ENCODE results near the gene SLC10A4.
"Not testable (repeated sequence)": the region's sequence is repeated elsewhere in the genome, so short reads cannot be mapped to it uniquely, and the experiment has no call there.

The SLC10A4 gene, protein sequence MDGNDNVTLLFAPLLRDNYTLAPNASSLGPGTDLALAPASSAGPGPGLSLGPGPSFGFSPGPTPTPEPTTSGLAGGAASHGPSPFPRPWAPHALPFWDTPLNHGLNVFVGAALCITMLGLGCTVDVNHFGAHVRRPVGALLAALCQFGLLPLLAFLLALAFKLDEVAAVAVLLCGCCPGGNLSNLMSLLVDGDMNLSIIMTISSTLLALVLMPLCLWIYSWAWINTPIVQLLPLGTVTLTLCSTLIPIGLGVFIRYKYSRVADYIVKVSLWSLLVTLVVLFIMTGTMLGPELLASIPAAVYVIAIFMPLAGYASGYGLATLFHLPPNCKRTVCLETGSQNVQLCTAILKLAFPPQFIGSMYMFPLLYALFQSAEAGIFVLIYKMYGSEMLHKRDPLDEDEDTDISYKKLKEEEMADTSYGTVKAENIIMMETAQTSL

DNA sequence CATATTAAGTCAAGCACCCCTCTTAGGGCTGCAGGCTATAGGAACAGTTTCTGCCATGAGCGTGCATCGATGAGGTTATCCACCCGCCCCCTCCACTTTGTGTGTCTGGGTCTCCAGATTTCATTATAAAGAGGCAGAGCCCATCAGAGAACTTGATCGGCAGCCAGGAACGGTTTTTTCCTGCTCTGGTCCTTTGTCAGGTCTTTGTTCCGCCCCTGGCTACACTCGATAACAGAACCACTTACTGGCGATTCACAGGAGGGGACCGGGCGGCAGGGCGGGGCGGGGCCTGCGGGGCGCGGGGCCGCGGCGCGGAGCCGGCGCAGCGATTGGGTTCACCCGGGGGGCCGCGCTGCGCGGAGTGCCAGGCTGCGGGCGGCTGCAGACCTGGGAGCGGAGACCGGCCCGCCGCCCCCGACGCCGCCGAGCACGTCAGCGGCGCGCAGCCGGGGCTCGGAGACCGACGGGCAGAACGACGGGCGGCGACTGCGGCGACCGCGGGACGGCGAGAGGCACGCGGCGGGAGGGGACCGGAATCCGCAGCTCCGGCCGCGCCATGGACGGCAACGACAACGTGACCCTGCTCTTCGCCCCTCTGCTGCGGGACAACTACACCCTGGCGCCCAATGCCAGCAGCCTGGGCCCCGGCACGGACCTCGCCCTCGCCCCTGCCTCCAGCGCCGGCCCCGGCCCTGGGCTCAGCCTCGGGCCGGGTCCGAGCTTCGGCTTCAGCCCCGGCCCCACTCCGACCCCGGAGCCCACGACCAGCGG is at the start of gene SLC10A4:
SLC10A4 (plus strand) TSS at position 338 of the 771 bp plus-strand sequence; CDS start at position 557, 219 bp downstream.
- DNase-seq (ENCODE audit: low spot score): no peak

DNA sequence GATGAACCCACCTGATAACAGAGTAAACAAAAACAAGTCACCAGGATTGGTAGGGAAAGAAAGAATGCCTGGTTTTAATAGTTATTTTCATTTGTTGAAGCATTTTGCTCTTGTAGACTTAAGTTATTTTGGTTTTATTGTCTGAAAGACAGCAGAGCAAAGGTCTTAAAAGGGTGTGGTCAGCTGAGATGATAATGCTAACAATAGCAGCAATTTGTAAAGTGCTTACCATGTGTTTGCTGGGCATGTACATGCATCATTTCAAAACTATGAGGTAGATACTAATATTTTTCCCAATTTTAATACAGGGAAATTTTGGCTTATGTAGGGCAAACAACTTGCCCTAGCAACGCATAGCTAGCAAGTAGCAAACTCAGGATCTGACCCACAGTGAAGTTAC is 46.8 kb upstream of the SLC10A4 start:
- no peak for DNase-seq (ENCODE audit: low spot score)

DNA sequence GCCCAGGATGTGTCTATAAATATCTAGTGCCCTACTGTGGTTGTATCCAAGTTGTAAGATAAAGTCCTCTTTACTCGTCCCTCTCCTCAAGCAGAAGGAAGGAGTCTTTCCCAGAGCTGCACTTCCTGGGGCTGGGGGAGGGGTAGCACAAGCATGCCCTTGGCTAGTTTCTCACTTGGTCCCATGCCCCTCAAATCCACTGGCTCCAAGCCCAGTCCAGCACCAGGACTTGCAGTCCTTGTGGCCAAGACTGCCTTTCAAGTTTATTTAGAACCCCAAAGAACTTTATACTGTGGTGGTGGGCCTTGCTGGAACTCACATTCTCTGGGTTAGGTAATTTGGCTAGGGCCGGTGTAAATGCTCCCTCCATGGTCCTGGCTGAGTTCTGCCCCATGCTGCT is 43.2 kb upstream of the SLC10A4 start:
- no peak for DNase-seq (ENCODE audit: low spot score)

DNA sequence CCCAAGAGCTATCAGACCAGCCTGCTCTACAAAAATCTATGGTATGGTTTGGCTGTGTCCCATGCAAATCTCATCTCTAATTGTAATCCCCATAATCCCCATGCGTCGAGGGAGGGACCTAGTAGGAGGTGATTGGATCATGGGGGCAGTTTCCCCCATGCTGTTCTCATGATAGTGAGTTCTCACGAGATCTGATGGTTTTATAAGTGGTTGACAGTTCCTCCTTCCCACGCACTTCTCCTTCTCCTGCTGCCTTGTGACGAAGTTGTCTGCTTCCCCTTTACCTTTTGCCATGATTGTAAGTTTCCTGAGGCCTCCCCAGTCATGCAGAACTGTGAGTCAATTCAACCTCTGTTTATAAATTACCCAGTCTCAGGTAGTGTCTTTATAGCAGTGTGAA is 42.2 kb upstream of the SLC10A4 start:
- DNase-seq (ENCODE audit: low spot score): not testable (repeated sequence)

DNA sequence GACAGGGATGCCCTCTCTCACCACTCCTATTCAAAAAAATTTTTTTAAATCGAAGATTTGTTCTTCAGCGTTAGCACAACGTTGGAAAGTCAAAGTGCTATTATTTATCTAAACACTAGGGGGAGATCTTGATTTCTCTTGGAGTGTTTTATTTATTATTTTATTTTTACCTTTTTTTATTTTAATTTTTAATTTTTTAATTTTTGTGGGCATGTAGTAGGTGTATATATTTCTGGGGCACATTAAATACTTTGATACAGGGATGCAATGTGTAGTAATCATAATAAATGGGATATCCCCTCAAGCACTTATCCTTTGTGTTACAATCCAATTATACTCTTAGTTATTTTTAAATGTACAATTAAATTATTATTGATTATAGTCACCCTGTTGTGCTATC is 37.4 kb upstream of the SLC10A4 start:
- peak; percentile 34 for DNase-seq (ENCODE audit: low spot score)

DNA sequence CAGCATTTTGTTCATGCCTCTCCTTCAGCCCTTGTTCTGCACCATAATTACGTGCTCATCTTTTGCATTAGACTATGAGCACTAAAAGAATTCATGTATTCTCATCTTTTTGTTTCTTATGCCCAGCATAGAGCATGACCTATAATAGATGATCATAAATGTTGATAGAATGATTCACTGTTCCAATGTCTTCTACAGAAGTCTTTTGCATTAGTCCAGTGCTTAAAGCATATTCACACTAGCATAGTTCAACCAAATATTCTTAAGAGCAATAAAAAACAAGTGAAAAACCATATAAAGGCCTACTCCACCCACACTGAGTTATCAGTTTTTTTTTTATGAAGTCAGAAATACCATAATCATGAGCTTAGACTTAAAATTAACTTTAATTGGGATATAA is 36.5 kb upstream of the SLC10A4 start:
- DNase-seq (ENCODE audit: low spot score): no peak

DNA sequence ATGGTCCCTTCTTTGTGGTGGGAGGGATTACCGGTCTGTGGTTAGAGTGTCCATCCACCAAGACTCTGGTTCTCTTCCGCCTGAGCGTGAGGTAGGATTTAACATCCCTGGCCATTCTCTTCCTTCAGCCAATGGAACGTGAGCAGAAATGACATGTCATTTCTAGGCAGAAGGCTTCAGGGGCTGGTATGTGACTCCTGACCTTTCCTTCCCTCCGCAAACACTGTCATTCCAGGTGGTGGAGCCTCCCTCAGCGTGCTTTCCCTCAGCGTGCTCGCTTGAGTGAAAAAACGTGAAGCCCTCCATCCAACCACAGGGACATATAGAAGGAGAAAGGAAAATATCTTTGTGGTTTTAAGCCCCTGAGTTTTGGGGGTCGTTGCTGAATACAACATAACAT is 34.0 kb upstream of the SLC10A4 start:
- no peak for DNase-seq (ENCODE audit: low spot score)

DNA sequence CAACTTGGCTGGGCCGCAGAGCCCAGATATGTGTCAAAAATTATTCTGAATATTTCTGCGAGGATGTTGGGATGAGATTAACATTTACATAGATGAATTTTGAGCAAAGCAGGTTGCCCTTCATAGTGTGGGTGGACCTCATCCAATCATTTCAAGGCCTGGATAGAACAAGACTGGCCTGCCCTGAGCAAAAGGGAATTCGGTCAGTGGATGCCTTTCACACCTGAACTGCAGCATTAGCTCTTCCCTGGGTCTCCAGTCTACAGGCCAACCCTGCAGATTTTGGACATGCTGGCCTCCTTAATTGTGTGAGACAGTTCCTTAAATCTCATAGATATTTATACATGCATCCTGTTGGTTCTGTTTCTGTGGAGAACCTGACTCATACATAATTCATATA is 32.4 kb upstream of the SLC10A4 start:
- no peak for DNase-seq (ENCODE audit: low spot score)

DNA sequence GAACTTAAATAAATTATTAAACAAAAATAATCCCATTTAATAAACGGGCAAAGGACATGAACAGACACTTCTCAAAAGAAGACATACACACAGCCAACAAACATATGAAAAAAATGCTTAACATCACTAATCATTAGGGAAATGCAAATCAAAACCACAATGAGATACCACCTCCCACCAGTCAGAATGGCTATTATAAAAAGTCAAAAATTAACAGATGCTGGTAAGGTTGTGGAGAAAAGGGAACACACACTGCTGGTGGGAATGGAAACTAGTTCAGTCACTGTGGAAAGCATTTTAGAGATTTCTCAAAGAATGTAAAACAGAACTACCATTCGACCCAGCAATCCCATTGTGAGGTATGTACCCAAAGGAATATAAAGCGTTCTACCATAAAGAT is 31.5 kb upstream of the SLC10A4 start:
- not testable (repeated sequence) for DNase-seq (ENCODE audit: low spot score)

DNA sequence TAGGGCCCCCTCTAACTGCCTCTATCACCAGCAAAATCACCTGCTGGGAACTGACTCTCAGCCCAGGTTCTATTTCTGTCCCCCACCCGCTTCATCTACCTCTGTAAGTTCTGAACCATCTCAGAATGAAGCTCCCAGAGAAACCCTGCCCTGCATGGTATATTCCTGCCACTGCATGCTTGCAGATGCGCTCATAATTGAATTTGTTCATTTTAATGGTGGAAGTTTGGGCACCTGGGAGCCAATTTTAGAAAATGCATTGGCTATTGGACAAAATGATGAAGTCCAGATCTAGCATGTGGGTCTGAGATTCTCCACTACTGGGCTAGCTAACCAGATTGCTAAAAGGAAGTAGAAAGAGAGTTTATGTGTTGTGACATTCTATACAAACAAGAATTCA is 28.6 kb upstream of the SLC10A4 start:
- no peak for DNase-seq (ENCODE audit: low spot score)

DNA sequence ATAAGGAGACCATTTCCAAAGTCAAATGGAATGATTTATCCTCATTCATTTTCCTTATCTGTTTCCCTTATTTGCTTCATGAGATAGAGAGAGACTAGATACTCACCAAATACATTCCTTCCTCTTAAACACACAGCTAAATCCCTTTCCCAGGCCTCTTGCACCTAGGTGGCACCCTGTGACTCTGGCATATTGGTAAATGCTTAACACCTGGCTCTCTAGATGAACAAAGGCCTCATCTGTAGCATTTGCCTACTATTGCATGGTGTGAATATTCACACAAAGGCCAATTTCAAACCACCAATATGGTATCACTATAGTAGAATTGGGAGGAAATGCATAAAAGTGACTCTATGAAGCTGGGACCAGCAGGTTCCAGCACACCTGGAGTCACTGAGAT is 22.1 kb upstream of the SLC10A4 start:
- DNase-seq (ENCODE audit: low spot score): no peak

DNA sequence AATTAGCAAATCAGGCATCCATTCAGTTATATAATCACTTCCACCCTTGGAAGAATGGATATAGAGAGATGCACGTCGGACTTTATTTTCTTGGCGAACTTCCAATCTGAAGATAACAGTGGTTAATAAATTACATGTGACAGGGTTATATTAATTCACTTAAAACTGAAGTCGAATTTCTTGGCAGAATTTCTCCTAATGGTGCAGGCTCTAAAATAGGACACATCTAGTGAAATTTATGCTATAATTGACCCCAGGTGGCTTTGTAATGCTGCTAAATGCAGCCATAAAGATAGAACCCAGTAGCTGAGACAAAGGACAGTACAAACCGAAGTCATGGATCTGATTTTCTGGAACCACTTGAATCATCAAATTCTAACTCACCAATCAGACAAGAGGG is 20.8 kb upstream of the SLC10A4 start:
- no peak for DNase-seq (ENCODE audit: low spot score)

DNA sequence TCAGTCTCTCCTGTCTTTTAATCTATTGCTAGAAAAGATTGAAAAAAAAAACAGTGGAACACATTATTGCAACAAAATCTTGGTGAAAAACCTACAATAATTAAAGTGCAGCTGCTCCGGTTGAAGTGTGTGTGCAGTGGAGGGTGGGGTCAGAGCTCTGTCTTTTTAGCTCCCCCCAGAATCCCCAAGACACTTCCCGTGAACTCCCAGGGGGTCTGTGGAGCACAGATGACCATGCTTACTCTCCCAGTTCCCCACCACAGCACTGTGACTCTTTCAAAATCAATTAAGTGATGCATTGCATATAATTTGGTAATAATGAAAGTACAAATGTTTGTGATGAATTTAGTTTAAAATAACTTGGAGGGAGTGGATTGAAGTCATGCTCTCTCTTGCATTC is 15.7 kb upstream of the SLC10A4 start:
- no peak for DNase-seq (ENCODE audit: low spot score)

DNA sequence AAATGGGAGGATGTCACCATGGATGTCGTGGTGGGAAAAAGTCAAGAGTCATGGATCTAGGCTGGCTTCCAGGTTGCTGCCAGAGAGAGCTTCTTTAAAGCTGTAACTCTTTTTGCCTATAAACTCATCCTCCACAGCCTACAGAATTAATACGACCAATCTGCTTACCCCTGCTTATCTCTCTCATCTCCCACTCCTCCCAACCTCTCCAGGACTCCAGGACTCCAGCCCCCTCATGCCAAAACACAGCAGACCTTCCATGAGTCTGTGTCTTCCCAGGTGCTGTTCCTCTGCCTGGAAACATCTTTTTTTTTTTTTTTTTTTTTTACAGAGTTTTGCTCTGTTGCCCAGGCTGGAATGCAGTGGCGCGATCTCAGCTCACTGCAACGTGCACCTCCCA is 15.3 kb upstream of the SLC10A4 start:
- no peak for DNase-seq (ENCODE audit: low spot score)

DNA sequence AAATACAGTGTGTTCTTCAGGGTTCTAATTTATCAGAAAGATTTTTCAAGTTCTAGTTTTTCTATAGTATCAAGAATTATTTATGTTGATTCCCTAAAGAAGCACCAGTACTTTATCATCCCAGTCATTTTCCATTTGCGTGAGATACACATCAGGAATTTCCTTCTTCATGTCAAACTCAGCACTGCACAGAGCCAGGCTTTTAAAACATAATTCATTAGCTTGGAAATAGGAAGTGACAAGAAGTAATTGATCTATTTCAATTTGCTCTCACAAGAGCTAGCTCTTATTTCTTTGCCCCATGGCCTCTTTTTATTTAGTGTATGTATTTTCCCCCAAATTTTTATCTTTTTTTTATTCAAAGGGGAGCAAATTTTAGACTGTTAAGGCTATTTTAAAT is 13.0 kb upstream of the SLC10A4 start:
- no peak for DNase-seq (ENCODE audit: low spot score)

DNA sequence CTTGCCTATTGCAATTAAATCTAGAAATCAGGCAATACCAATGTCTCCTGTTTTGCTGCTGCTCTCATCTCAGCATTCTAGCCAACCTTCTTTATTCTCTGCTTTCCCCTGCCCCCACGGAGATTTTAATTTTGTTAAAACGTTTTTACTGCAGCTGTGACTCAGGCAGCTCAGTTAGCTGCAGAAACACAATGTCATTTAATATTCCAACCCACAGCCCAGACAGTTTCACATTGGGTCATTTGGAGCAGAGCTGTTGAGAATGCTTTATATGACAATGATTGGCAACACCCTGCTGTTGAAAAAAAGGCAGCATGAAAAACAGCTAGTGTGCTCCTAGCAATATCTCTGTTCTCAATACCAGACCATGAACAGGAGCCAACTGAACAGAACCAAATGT is 12.6 kb upstream of the SLC10A4 start:
- no peak for DNase-seq (ENCODE audit: low spot score)

DNA sequence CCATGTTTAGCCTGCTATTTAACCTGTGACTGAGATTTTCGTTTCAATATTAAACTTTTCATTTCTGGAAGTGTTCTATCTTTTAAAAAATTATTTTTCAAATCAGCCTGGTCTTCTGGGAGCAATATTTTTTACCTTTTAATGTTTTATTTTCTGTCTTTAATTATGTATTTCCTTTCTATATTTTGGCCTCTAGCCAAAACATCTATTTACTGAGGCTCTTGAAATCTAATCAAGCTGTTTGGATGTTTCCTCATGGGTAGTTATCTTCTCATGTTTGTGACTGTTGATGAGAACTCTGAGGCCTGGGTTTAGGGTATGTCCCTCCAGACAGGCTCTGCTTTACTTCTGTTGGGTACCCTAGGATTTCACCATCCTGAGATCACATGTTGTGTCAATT is 10.3 kb upstream of the SLC10A4 start:
- no peak for DNase-seq (ENCODE audit: low spot score)

DNA sequence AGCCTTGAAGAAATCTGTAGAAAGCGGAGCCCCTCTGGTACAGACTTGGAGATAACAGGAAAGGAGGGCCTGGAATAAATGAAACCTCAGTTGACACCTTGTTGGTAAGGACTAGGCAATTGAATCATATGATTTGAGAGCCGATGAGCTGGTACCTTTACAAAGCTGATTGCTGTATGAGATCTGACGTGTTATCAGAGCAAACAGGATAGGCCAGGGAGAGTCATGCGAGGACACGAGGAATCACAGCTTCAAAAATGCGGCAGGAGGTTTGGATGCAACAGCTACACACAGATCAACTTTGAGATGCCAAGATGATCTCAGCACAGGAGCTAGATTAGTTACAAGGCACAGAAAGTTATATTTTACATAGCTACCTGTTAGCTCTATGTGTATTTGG is 7.4 kb upstream of the SLC10A4 start:
- no peak for DNase-seq (ENCODE audit: low spot score)

DNA sequence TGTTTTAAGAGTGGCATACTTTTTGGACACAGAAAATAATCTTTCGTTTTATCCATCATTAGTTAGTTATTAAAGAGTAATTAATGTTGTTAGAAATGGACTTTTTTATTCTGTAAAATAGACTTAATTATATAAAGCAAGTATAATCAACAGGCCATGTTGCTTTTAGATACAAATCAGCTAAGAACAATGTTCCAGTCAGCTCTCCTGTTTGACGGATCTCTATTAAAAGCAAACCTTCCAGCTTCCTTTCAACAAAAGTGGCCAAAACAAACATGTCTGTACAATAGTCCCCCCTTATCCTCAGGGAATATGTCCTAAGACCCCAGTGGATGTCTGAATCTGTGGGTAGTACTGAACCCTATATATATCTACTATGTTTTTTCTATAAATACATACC is 4.9 kb upstream of the SLC10A4 start:
- DNase-seq (ENCODE audit: low spot score): no peak

DNA sequence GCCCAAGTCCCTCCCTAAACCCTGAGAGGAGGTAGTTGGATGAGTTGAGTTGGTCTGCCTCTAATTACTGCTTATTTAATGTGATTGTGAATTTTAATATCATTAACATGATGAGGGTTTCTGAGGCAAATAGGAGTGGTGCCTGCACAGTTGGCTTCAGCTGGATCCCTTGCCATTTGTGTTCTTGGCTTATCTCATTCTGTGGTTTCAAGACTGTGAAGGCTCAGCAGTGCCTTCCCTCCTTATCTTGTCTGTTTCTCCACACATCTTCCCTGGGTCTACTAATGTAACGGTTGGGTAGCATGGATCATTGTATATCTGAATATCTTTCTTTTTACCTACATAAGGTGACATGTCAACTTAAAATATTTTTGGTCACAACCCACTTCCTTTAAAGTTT is 1.6 kb upstream of the SLC10A4 start:
- DNase-seq (ENCODE audit: low spot score): no peak

DNA sequence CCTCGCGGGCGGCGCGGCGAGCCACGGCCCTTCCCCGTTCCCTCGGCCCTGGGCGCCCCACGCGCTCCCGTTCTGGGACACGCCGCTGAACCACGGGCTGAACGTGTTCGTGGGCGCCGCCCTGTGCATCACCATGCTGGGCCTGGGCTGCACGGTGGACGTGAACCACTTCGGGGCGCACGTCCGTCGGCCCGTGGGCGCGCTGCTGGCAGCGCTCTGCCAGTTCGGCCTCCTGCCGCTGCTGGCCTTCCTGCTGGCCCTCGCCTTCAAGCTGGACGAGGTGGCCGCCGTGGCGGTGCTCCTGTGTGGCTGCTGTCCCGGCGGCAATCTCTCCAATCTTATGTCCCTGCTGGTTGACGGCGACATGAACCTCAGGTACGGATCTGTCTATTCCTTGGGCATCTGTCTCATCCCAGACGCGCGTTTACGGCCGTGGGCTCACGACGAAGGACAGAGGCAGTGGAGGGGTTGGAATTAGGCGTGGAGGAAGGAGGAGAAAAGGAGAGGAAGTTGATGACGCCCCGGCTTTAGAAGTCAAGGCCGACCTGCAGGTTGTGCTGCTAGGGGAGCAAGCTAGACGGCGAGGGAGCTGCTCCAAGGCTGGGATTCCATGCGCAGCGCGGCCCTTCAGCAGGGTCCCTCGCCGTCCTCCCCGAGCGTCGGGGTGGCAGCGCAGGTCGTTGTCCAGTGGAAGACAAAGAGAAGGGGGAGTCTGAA is 792 bp downstream of the SLC10A4 start:
- DNase-seq (ENCODE audit: low spot score): peak; percentile 41

DNA sequence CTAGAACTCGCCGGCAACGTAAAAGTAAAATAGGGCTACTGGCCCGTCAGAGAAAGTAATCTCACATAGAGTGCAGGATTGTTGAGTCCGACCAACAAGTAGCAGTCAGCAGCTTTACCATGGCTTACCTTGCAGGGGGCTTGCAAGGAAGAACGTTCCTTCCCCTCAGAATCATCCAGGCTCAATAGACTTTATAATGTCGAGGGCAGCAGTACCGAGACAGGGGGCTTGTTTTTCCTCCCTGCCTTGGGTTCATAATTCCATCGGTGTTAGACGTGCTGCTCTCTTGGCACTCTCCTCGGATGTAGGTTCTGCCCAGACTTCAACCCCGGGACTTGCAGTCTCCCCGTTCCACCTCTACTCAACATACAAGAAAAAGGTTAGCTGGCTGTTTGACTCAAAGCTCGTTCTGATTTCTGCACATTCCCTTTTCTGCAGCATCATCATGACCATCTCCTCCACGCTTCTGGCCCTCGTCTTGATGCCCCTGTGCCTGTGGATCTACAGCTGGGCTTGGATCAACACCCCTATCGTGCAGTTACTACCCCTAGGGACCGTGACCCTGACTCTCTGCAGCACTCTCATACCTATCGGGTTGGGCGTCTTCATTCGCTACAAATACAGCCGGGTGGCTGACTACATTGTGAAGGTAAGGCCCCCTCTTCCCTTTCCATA is 1.5 kb downstream of the SLC10A4 start:
- peak; percentile 34 for DNase-seq (ENCODE audit: low spot score)
